GM21825 (cell line): ENCODE data around the gene TMEM165.

Experiments
- ATAC-seq: cut with Tn5 transposase; IDR thresholded peaks from one replicate; pipeline ENCODE4 v1.9.1; 2021; ENCODE audit warnings: mild to moderate bottlenecking, moderate library complexity; ENCODE audit not compliant: unreplicated experiment

Gene TMEM165

GRCh38 chr4:55447831-55448230 is 52.1 kb downstream of the TMEM165 start:
- no peak for ATAC-seq

GRCh38 chr4:55450566-55450965 is 54.8 kb downstream of the TMEM165 start:
- no peak for ATAC-seq

- ATAC-seq, result no peak
These were observed 62.4 kb downstream of the TMEM165 start for GRCh38 chr4:55458164-55458563.

GRCh38 chr4:55458611-55459010 is 62.9 kb downstream of the TMEM165 start:
- ATAC-seq, result no peak

GRCh38 chr4:55466001-55466400 is 70.2 kb downstream of the TMEM165 start:
- ATAC-seq, result no peak

- no peak for ATAC-seq
These were observed 73.0 kb downstream of the TMEM165 start for GRCh38 chr4:55468724-55469123.

- ATAC-seq, result no peak
These were observed 74.2 kb downstream of the TMEM165 start for GRCh38 chr4:55469979-55470378.
